Gastroesophageal sphincter (tissue), 4 donors: ENCODE results near the gene RAPGEF5. TPM values are rescaled to one million over a fixed set of nuclear protein-coding genes. Genes with fewer than 3 reads are reported as not detected.

ENCODE experiments used
- ATAC-seq: fragments of 150-250 bp; one replicate; pipeline ENCODE4 v1.9.1; 2016; ENCODE audit warnings: mild to moderate bottlenecking, moderate library complexity
- H3K27ac ChIP-seq, 4 donors: fragments of 200-600 bp; sonication (generic) in 3 of 4; 1 replicate in 3 of 4; 2 replicates in 1 of 4; pipeline ENCODE4 v1.5.1; 2016 to 2019
- H3K27me3 ChIP-seq: fragments of 200-600 bp; sonication (generic); one replicate; pipeline ENCODE4 v1.5.1; 2019
- H3K36me3 ChIP-seq, 2 donors: fragments of 200-600 bp; sonication (generic); one replicate each; pipeline ENCODE4 v1.5.1; 2019; ENCODE audit warnings: control low read depth in 1 of 2
- H3K4me1 ChIP-seq, 3 donors: fragments of 200-600 bp; sonication (generic); 1 replicate in 2 of 3; 2 replicates in 1 of 3; pipeline ENCODE4 v1.5.1; 2016 to 2019; ENCODE audit warnings: control low read depth in 2 of 3
- H3K4me3 ChIP-seq, 2 donors: fragments of 200-600 bp; sonication (generic); one replicate each; pipeline ENCODE4 v1.5.1; 2019; ENCODE audit warnings: mild to moderate bottlenecking in 1 of 2, moderate library complexity in 1 of 2
- H3K9me3 ChIP-seq, 3 donors: fragments of 200-600 bp; sonication (generic); one replicate each; pipeline ENCODE4 v1.5.1; 2017 to 2019; ENCODE audit warnings: control low read depth in 2 of 3
- EP300 ChIP-seq: sonication (generic); formaldehyde crosslinking; IDR thresholded peaks from one replicate; pipeline ENCODE4 v1.6.1; 2017; ENCODE audit warnings: antibody characterized with exemption, mild to moderate bottlenecking
- POLR2A ChIP-seq, 2 donors: fragments of 450-650 bp; IDR thresholded peaks; one replicate each; pipeline ENCODE4 v1.6.1; 2017; ENCODE audit warnings: antibody characterized with exemption in 2 of 2, mild to moderate bottlenecking in 2 of 2, moderate library complexity in 1 of 2
- POLR2AphosphoS5 ChIP-seq: sonication (generic); formaldehyde crosslinking; IDR thresholded peaks from one replicate; pipeline ENCODE4 v1.6.1; 2017; ENCODE audit warnings: antibody characterized with exemption
- WGBS, 2 donors: methylation state at CpG; one replicate each; pipeline ENCODE4 v1.1.5; 2018; ENCODE audit warnings: low coverage in 1 of 2; 5-methylcytosine and 5-hydroxymethylcytosine counted together
- total RNA-seq, 4 donors: library from RNA; depleted of rRNA; stranded (reverse); fragments of >200 nt; gene quantifications; one replicate each; pipeline ENCODE4 v1.1.0, GENCODE V29; 2016
- TF ChIP-seq, protein P1 (sequence below), 4 experiments: fragments of 200-600 bp in 2 of 4; fragments of 450-650 bp in 2 of 4; sonication (generic) in 1 of 4; IDR thresholded peaks; one replicate each; pipeline ENCODE4 v1.5.1; 2017 to 2019; ENCODE audit warnings: antibody characterized with exemption in 4 of 4, mild to moderate bottlenecking in 2 of 4, moderate library complexity in 2 of 4

The RAPGEF5 gene
- total RNA-seq, 4 donors from 2014 or later: 21.5 to 29.8 (median 26.6) TPM

GRCh38 chr7:22196429-22196828, 160.5 kb downstream of the RAPGEF5 start:
- Histone ChIP-seq H3K36me3 (no peaks in the 10 kb centered on the region), H3K4me3 (no peak overlapping the region), H3K4me1 (peaks cover 0 to 11% (median 0%) of the 10 kb centered on the region in 3 donors), H3K27me3 (no peaks in the 10 kb centered on the region), H3K9me3 (no peaks in the 10 kb centered on the region), H3K27ac (no peak overlapping the region)
- 90 to 91% methylated on average over 6 of the region's 6 CpGs for WGBS, 2 donors
- ATAC-seq: no peak
- TF ChIP-seq POLR2A (IDR thresholded peaks at IDR 0.05): no peak
- no peak for TF ChIP-seq POLR2AphosphoS5
- no peak for TF ChIP-seq EP300
- TF ChIP-seq, protein P1, sequence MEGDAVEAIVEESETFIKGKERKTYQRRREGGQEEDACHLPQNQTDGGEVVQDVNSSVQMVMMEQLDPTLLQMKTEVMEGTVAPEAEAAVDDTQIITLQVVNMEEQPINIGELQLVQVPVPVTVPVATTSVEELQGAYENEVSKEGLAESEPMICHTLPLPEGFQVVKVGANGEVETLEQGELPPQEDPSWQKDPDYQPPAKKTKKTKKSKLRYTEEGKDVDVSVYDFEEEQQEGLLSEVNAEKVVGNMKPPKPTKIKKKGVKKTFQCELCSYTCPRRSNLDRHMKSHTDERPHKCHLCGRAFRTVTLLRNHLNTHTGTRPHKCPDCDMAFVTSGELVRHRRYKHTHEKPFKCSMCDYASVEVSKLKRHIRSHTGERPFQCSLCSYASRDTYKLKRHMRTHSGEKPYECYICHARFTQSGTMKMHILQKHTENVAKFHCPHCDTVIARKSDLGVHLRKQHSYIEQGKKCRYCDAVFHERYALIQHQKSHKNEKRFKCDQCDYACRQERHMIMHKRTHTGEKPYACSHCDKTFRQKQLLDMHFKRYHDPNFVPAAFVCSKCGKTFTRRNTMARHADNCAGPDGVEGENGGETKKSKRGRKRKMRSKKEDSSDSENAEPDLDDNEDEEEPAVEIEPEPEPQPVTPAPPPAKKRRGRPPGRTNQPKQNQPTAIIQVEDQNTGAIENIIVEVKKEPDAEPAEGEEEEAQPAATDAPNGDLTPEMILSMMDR (IDR thresholded peaks at IDR 0.05): no peak

- H3K4me3 ChIP-seq: no peak overlapping the region
- no peak overlapping the region for H3K27ac ChIP-seq
- peaks cover 0 to 11% (median 0%) of the 10 kb centered on the region in 3 donors for H3K4me1 ChIP-seq
- no peak for ATAC-seq
- no peaks in the 10 kb centered on the region for H3K36me3 ChIP-seq
- 88% methylated on average over 7 to 9 of the region's 9 CpGs for WGBS, 2 donors
- peaks cover 3% of the 10 kb centered on the region for H3K27me3 ChIP-seq
- no peak for TF ChIP-seq POLR2AphosphoS5
- TF ChIP-seq, protein P1 (IDR thresholded peaks at IDR 0.05): no peak
- TF ChIP-seq POLR2A (IDR thresholded peaks at IDR 0.05): no peak
- no peak for TF ChIP-seq EP300
- H3K9me3 ChIP-seq: no peaks in the 10 kb centered on the region
These were observed 161.4 kb downstream of the RAPGEF5 start for GRCh38 chr7:22195397-22196172.

GRCh38 chr7:22194658-22195273, 162.2 kb downstream of the RAPGEF5 start:
- no peak for ATAC-seq
- TF ChIP-seq POLR2AphosphoS5: no peak
- TF ChIP-seq, protein P1 (IDR thresholded peaks at IDR 0.05): no peak
- no peak for TF ChIP-seq POLR2A (IDR thresholded peaks at IDR 0.05)
- no peak for TF ChIP-seq EP300
- no peak overlapping the region for H3K27ac ChIP-seq
- no peaks in the 10 kb centered on the region for H3K9me3 ChIP-seq
- peaks cover 0 to 2% of the 10 kb centered on the region in 2 donors for H3K36me3 ChIP-seq
- H3K4me3 ChIP-seq: no peak overlapping the region
- peaks cover 3% of the 10 kb centered on the region for H3K27me3 ChIP-seq
- H3K4me1 ChIP-seq: peaks cover 0 to 11% (median 0%) of the 10 kb centered on the region in 3 donors
- 88 to 94% methylated on average over 5 to 9 of the region's 10 CpGs for WGBS, 2 donors

GRCh38 chr7:22193450-22193983, 163.4 kb downstream of the RAPGEF5 start:
- Histone ChIP-seq H3K27me3 (peaks cover 3% of the 10 kb centered on the region), H3K27ac (peak overlapping the region in 2 of 4 donors; percentile 31 to 46), H3K36me3 (peaks cover 0 to 3% of the 10 kb centered on the region in 2 donors), H3K9me3 (no peaks in the 10 kb centered on the region), H3K4me1 (peaks cover 0 to 11% (median 0%) of the 10 kb centered on the region in 3 donors), H3K4me3 (peak overlapping the region; percentile 19 to 44)
- TF ChIP-seq EP300: no peak
- no peak for TF ChIP-seq POLR2A (IDR thresholded peaks at IDR 0.05)
- TF ChIP-seq, protein P1 (IDR thresholded peaks at IDR 0.05): no peak
- TF ChIP-seq POLR2AphosphoS5: no peak
- WGBS, 2 donors: 15 to 30% methylated on average over 5 to 18 of the region's 21 CpGs
- peak; percentile 74 for ATAC-seq
